ENCODE results near the gene TMEM184A. TPM values are rescaled to one million over a fixed set of nuclear protein-coding genes. Genes with fewer than 3 reads are reported as not detected.

Gene TMEM184A
- total RNA-seq, 3 donors from 2014 or later, result 0.11 to 0.19 (median 0.15) TPM

- Mint-ChIP-seq H3K9me3 (no peaks in the 10 kb centered on the region), H3K36me3 (ENCODE audit: insufficient read depth) (peaks cover 2% of the 10 kb centered on the region), H3K4me3 (no peak overlapping the region), H3K27me3 (ENCODE audit: low read depth) (no peaks in the 10 kb centered on the region), H3K4me1 (ENCODE audit: low read depth) (no peaks in the 10 kb centered on the region)
- ATAC-seq (no peak), DNase-seq (no peak)
These were observed 11.0 kb downstream of the TMEM184A start for GRCh38 chr7:1544896-1545416.

GRCh38 chr7:1544178-1544895 lies 11.7 kb downstream of the TMEM184A start:
- H3K9me3 Mint-ChIP-seq, result no peaks in the 10 kb centered on the region
- no peak overlapping the region for H3K4me3 Mint-ChIP-seq
- ATAC-seq (no peak), DNase-seq (no peak)
- H3K27me3 Mint-ChIP-seq (ENCODE audit: low read depth), result no peaks in the 10 kb centered on the region
- H3K4me1 Mint-ChIP-seq (ENCODE audit: low read depth), result no peaks in the 10 kb centered on the region
- peaks cover 2% of the 10 kb centered on the region for H3K36me3 Mint-ChIP-seq (ENCODE audit: insufficient read depth)

GRCh38 chr7:1543826-1544177 lies 12.2 kb downstream of the TMEM184A start:
- H3K4me1 Mint-ChIP-seq (ENCODE audit: low read depth), result no peaks in the 10 kb centered on the region
- peaks cover 2% of the 10 kb centered on the region for H3K36me3 Mint-ChIP-seq (ENCODE audit: insufficient read depth)

DNA sequence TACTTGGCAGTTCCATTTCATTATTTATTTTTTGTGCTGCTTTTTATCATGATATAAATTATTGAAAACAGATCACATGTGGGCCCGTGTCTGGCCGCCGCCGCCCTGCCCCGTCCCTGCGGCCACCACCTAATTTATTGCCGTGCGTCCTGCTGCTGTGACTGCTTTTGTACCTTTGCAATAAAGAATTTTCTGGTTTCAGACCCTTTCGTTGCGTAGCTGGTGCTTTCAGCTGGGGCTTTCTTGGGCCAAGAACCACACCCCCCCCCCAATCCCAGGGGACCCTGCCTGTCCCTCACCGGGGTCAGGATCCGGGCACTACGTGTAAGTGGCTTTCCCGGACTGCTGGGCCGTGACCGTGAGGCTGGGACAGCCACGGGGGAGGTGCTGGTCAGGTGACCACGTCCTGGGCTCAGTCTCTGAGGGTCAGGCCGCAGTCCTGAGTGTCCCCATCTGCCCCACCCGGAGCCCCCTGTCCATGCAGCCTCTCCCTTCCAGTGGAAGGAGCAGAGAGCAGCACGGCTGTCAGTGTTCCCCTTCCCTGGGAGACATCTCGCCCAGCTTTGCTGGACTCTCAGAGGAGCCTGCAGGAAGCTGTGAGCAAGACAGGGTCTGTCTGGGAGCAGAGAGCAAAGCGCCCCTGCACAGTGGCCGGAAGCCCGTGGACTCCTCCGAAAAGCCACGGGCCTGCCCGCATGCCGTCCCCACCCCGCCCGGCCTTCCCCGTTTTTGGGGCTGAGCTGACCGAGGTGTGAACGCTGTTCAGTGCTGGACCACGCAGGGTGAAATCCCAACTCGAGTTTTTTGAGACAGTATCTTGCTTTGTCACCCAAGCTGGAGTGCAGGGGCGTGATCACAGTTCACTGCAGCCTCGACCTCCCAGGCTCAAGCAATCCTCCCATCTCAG lies 12.9 kb downstream of the TMEM184A start:
- Mint-ChIP-seq H3K36me3 (ENCODE audit: insufficient read depth) (peaks cover 2% of the 10 kb centered on the region), H3K9me3 (no peaks in the 10 kb centered on the region), H3K4me3 (no peak overlapping the region), H3K4me1 (ENCODE audit: low read depth) (no peaks in the 10 kb centered on the region), H3K27me3 (ENCODE audit: low read depth) (no peaks in the 10 kb centered on the region)
- DNase-seq (no peak), ATAC-seq (no peak)

More at GRCh38 chr7:1543826-1544177, 12.2 kb downstream of the TMEM184A start:
- no peak for ATAC-seq
- H3K27me3 Mint-ChIP-seq (ENCODE audit: low read depth), result no peaks in the 10 kb centered on the region
- no peak for DNase-seq
- H3K9me3 Mint-ChIP-seq, result no peaks in the 10 kb centered on the region
- H3K4me3 Mint-ChIP-seq, result no peak overlapping the region

GRCh38 chr7:1542329-1542728 lies 13.7 kb downstream of the TMEM184A start:
- no peaks in the 10 kb centered on the region for H3K4me1 Mint-ChIP-seq (ENCODE audit: low read depth)

GRCh38 chr7:1541431-1542162 lies 14.4 kb downstream of the TMEM184A start:
- ATAC-seq, result no peak
- peaks cover under 1% of the 10 kb centered on the region for H3K4me1 Mint-ChIP-seq (ENCODE audit: low read depth)
- H3K9me3 Mint-ChIP-seq, result no peaks in the 10 kb centered on the region
- no peak for DNase-seq
- no peak overlapping the region for H3K4me3 Mint-ChIP-seq
- H3K36me3 Mint-ChIP-seq (ENCODE audit: insufficient read depth), result peaks cover 2% of the 10 kb centered on the region
- no peaks in the 10 kb centered on the region for H3K27me3 Mint-ChIP-seq (ENCODE audit: low read depth)

More at GRCh38 chr7:1542329-1542728, 13.7 kb downstream of the TMEM184A start:
- H3K27me3 Mint-ChIP-seq (ENCODE audit: low read depth), result no peaks in the 10 kb centered on the region
- ATAC-seq (no peak), DNase-seq (no peak)
- H3K4me3 Mint-ChIP-seq, result no peak overlapping the region
- no peaks in the 10 kb centered on the region for H3K9me3 Mint-ChIP-seq
- peaks cover 2% of the 10 kb centered on the region for H3K36me3 Mint-ChIP-seq (ENCODE audit: insufficient read depth)

- no peak for DNase-seq
- H3K27me3 Mint-ChIP-seq (ENCODE audit: low read depth), result no peaks in the 10 kb centered on the region
- no peaks in the 10 kb centered on the region for H3K9me3 Mint-ChIP-seq
- H3K36me3 Mint-ChIP-seq (ENCODE audit: insufficient read depth), result peaks cover 5% of the 10 kb centered on the region
- H3K4me3 Mint-ChIP-seq, result no peak overlapping the region
- ATAC-seq, result no peak
- H3K4me1 Mint-ChIP-seq (ENCODE audit: low read depth), result peaks cover 5% of the 10 kb centered on the region
These were observed 15.2 kb downstream of the TMEM184A start for GRCh38 chr7:1540776-1541271.

DNA sequence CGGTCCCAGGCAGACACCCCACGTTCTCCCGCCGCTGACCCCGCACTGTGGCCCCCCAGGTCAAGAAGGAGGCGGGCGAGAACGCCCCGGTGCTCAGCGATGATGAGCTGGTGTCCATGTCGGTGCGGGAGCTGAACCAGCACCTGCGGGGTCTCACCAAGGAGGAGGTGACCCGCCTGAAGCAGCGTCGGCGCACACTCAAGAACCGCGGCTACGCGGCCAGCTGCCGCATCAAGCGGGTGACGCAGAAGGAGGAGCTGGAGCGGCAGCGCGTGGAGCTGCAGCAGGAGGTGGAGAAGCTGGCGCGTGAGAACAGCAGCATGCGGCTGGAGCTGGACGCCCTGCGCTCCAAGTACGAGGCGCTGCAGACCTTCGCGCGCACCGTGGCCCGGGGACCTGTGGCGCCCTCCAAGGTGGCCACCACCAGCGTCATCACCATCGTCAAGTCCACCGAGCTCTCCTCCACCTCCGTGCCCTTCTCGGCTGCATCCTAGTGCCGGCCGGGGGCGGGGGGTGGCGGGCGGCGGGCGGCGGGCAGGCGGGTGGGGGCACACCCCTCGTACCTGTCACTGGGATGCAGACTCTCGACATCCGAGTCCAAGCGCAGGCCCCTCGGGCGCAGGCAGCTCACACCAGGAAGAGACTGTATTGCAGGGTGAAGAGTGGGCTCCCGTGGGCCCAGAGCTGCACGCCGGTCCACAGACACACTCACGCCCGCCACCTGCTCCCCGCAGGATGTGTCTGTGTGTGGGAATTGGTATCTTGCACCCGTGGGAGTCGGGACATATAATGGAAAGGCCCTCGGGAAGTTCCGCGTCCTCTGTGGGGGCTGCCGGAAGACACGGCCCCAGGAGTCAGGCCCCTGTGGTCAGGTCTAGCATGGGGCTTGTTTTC lies 15.9 kb downstream of the TMEM184A start:
- Mint-ChIP-seq H3K4me1 (ENCODE audit: low read depth) (peaks cover 5% of the 10 kb centered on the region), H3K27me3 (ENCODE audit: low read depth) (no peaks in the 10 kb centered on the region), H3K9me3 (no peaks in the 10 kb centered on the region), H3K4me3 (no peak overlapping the region), H3K36me3 (ENCODE audit: insufficient read depth) (peaks cover 5% of the 10 kb centered on the region)
- DNase-seq (no peak), ATAC-seq (no peak)

DNA sequence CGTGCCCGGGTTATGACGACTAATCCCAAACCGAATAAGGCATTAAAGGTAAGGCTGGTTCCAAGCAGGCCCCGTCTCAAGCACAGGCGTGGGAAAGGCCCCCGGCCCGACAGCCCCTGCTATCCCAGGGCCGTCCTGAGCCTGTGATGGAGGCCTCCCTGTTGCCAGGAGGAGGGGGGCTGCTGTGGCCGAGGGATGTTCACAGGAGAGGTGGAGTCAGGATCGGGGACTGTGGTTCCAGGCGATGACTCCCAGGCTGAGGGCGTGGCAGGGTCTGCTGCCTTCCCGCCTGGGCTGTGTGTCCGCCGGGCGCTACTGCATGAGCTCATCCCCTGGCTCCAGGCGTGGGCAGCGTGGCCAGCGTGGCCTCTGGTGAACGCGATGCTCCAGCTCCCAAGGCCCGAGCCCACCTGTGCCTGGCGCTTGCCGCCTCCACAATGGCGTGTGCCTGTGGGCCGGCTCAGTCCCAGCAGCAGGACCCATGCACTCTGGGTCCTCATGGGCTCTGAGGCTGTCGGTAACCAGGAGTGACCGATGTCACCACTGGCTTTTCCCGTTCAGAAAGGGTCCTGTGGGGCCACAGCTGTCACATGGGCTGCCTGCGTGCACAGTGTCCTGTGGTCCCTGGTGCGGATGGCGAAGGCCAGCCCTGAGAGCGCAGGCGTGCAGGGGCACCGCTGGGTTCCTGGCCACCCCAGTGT lies 16.7 kb downstream of the TMEM184A start:
- H3K4me3 Mint-ChIP-seq, result no peak overlapping the region
- peaks cover 2% of the 10 kb centered on the region for H3K36me3 Mint-ChIP-seq (ENCODE audit: insufficient read depth)
- no peak for DNase-seq
- ATAC-seq, result no peak
- H3K4me1 Mint-ChIP-seq (ENCODE audit: low read depth), result peaks cover 8% of the 10 kb centered on the region
- no peaks in the 10 kb centered on the region for H3K9me3 Mint-ChIP-seq
- no peaks in the 10 kb centered on the region for H3K27me3 Mint-ChIP-seq (ENCODE audit: low read depth)

DNA sequence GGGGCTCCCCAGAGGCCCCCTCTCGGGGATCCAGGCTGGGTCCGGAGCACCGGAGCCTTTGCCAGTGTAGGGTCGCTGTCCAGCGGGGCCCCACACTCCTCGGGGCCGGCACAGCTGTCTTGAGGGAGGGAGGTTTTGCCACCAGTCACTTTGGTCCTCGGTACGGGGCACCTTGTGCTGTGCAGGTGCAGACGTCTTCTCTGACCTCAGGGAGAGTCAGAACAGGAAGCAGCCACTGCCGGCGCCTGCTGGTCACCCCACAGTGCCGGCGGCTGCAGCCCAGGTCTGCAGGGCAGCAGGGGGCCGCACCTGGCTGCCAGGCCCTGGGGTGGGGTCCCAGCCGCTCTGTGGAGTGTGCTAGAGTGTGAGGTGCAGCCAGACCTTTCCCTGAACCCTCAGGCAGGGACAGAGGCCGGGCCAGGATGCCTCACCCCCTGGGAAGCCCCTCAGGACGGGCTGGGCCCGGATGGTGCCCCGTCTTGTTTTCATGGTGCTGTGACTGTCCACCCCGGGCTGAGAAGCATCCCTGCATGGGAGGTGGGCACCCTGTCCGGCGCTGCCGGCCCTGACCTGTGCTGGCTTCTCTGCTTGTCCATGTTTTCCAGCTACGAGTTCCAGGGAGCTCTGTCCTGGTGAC lies 17.3 kb downstream of the TMEM184A start:
- Mint-ChIP-seq H3K9me3 (no peaks in the 10 kb centered on the region), H3K4me1 (ENCODE audit: low read depth) (peaks cover 14% of the 10 kb centered on the region), H3K27me3 (ENCODE audit: low read depth) (no peaks in the 10 kb centered on the region), H3K36me3 (ENCODE audit: insufficient read depth) (peaks cover 2% of the 10 kb centered on the region), H3K4me3 (no peak overlapping the region)
- ATAC-seq, result no peak
- DNase-seq, result no peak

- no peak for ATAC-seq
- no peaks in the 10 kb centered on the region for H3K9me3 Mint-ChIP-seq
- no peak overlapping the region for H3K4me3 Mint-ChIP-seq
- no peak for DNase-seq
- no peaks in the 10 kb centered on the region for H3K27me3 Mint-ChIP-seq (ENCODE audit: low read depth)
- H3K36me3 Mint-ChIP-seq (ENCODE audit: insufficient read depth), result peaks cover 2% of the 10 kb centered on the region
- peaks cover 23% of the 10 kb centered on the region for H3K4me1 Mint-ChIP-seq (ENCODE audit: low read depth)
These were observed 18.2 kb downstream of the TMEM184A start for GRCh38 chr7:1537535-1538412.

Data from activated T-cell treated with anti-CD3 and anti-CD28 coated beads, Interleukin-2, amount 50 U/mL, for 4 hours (primary cell).